Hippocampal formation (tissue), 2 donors: Measurements from ENCODE around the gene KCNA2.

Experiments
- DNase-seq, 2 donors: peaks; one replicate each; lab custom pipeline; 2025; lab: John Stamatoyannopoulos, UW

Gene KCNA2

DNA sequence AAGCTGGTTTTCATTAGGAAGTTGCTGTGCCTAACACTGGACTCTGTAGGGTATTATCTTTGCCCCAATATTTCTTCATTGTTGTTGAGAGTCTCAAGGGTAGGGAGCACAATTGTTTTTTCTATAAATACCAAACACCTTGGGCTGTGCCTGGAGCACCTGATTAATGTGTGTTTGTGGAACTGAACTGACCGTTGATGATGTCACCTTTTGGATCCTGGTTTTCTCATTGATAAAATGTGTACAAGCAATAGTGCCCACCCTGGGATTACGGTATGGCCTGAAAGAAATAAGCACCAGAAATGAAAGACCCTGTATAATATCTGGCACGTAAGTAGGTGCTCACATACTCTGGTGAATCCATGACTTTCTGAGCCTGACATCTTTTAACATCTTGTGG lies 39.3 kb downstream of the KCNA2 start:
- DNase-seq = no peak

DNA sequence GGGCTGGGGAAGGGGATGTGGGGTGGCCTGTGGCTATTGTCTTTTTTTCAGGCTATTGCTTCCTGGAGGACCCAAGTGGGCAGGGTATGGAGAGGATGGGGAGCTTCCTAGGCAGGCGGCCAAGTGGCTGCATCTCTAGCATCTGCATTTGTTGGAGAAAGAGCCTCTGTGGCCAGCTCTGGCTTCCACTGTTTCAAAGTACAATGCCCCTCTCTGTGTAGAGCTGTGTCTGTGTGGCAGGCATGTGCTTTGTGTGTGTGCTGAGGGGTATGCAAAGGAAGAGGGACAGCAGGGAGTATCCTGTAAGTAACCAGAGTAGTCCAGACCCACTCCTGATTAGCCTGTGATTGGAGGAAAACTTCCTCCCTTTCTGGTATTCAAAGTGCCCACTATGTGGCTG lies 40.6 kb downstream of the KCNA2 start:
- peak; percentile 84 to 87 for DNase-seq

DNA sequence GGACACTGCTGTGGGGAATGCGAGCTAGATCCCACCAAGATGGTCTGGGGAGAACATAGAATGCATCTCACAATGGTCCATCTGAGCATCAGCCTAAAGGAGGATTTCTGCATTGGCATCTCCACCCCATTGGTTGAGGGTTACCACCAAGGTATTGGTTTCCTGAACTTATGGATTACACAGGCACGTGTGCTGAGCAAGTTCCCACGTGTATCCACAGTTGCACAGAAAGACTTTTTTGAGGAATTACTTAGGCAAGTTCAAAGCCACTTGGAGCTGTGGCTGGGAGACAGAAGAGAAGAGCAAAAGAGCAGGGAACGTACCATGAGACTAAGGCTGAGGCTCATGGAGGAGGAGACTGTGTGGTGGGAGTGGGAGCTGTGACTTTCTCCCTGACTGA lies 43.1 kb downstream of the KCNA2 start:
- DNase-seq = no peak

DNA sequence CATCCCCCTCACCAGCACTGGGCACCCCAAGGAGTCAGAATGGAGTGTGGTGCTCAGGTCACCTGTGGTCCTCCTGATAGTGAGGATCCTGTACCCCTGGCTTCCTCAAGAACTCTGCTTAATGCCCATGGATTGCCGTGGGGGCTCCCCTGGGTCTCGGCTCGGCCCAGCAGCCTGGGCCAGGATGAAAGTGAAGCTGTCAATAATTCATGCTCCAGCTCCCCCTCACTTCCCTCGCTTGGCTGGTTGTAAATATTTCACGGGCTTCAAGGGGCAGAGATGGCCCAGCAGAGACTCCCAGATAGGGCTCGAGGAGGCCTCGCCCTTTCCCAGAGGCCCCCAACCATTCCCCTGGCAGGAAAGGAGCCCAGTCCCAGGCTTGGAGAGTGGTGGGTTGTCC lies 44.6 kb downstream of the KCNA2 start:
- DNase-seq = no peak

DNA sequence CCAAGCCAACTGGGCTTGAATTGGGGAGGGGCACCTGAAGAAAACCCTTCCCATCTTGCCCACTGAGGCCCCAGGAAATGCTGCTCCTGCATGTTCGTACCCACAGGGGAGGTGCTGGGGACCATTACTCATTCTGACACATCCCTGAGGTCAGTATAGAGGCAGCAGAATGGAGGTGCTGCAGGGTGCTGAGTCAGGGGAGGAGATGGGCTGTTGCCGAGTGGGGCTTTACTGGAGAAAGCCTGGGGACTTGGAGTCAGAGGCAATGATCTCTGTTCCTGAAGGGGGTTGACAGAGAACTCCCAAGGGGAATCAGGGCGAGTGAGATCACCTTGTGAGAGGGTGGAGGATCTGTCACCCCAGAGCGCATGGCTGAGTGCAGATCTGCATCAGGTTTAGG lies 47.0 kb downstream of the KCNA2 start:
- no peak for DNase-seq

DNA sequence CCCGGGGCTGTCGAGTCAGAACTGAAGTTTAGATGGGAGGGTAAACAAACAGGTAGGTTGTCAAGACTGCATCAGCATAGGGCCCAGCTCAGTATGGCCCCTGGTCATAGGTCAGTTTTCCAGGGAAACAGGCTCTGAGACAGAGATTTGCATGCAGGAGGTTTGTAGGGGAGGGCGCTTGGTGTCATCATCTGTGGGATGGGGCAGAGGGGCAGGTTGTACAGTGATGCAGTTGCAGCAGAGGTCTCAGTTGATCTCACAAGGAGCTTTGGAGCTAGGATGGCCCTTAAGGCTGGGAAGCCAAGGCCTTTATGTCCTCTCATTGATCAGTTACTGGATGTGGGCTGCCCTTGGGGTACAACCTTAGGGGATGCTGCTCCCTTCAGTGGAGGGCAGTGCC lies 48.7 kb downstream of the KCNA2 start:
- no peak for DNase-seq

DNA sequence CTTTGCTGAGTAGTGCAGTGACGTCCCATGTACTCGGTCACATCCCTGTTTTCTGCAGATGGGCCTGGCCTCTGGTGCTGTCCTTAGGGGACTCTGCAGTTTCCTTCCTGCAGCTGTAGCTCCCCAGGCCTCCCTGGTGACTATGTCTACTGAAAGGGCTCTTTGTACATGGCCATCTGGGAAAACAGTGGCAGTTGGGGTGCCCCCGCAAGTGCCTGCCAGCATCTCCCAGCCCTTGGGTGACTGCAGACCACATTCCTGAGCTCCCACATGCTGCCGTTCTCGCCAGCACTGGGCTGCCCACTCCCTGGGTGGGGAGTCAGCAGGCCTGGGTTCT lies 49.7 kb downstream of the KCNA2 start:
- DNase-seq = peak; percentile 94 to 97

DNA sequence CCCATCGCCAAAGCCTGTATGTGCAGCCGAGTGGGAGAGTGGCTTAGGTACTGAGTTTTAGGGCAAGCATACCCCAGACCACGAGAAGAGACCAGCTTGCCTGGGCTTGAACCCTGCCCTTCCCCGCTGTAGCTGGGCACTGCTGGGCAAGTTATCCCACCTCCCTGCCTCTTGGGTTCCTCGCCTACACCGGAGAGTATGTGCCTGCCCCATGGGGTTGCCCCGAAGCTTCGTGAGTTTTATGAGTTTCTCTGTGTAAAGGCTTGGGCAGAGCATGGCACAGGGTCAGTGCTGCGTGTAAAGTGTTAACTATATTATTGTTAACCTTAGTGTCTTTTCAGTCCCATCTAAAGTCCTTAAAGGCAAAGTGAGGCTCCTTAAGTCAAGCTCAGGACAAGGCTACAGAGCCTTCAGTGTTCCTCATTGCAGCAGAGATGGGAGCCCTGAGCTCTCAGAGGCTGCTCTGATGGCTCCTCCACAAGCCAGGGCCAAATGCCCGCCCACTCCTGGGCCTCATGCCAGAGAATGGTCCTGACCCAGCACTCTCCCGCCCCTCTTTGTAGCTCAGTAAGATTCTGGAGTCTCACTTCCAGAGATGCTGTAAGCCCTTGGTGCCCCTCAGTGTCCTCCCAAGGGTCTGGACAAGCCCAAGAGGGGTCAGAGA lies 50.2 kb downstream of the KCNA2 start:
- DNase-seq = peak; percentile 94 to 97

DNA sequence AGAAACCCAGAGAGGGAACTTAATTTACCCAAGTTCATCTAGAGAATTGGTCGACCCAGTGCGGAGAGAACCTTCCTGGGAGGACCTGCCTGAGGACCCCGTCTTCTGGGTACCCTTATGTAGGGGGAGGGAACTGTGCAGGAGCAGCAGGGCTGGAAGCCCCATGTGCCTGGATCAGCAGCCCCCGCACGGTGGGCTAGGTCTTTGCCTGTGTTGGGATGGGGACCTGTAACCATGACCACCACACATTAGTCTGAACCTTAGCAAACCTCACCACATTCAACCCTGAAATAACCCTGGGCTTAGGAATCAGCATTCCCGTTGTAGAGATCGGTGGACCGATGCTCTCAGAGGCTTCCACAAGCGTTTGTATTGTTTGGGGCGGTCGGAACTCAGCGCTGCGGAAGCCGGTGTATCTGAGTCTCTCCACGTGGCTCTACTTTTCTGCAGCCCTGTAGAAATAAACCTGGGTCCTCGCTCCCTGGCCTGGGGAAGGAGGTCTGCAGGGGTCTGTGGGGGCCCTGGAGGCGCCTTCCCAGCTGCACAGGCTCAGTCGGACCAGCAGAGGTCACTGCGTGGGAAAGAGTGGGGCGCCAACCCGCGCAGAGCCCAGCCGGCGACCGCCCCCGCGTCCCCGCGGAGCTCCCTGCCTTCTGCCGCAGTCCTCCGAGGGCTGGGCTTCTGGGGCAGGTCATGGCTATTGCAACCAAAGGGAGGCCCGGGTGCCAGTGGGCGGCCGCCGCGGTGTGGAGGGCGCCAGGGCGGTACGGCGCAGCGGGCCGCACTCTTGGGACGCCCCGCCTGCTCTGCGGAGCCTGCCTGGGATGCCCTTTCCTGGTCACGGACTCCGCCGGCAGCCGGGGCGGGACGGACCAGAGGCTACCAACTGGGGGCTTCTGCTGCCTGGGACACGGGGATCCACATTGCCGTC lies 51.0 kb downstream of the KCNA2 start:
- DNase-seq = peak; percentile 14 to 69

DNA sequence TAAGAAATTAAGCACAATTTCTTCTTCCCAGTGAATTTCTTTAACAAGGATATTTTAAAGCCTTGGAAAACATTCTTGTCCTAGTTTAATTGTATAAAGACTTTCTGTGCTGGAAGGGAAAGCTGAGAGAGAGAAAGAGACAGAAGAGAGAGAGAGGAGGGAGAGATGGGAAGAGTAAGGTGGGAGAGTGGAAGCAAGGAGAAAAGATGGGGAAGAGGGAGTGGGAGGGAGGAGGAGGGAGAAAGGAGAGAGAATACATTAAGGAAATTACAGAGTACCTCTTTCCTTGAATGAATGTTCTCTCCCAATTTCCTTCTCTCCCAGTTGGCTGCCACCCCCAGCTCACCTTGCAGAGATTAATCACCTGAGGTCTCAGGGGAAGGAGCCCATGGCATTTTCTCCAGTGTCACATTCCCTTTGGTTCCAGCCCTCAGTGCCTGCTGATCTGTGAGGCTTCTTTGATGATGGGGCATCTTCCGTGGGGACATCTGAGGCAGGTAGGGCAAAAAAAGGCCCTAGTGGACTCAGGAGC lies 54.8 kb downstream of the KCNA2 start:
- no peak for DNase-seq

DNA sequence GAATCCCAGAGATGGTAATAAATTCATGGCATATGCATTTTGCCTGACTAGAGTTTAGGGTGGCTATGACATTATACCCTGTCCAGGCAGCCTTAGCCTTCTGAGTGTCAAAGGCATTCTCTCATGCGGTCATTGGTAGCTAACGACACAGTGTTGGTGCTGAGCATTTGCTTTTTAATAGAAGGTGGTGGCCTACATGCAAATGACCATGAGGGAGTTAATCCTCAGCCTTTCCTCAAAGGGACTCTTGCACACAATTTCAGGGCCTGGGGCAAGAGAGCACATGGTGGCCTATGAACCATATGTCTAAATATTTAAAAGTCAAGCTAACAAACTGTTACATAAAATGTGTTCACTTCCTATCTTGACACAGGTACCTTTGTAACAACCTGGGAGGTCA lies 56.3 kb downstream of the KCNA2 start:
- no peak for DNase-seq

DNA sequence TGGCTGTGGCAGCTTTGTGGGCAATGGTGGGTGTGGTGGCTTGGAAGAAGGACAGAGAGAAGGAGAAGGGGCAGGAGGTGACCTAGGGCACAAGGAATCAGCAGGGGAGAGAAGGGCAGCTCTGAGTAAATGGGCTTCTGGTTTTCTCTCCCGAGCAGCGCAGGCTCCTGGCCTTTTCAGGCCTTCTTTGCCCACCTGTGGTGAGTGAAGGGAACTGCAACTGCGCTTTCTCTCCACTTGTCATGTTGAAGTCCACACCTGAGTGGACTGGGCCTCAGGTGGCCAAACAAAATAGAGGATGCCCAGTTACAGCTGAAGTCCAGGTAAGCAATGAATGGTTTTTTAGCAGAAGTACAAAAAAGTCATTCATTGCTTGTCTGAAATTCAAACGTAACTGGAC lies 57.8 kb downstream of the KCNA2 start:
- peak in 1 of 2 donors; percentile 9 for DNase-seq

DNA sequence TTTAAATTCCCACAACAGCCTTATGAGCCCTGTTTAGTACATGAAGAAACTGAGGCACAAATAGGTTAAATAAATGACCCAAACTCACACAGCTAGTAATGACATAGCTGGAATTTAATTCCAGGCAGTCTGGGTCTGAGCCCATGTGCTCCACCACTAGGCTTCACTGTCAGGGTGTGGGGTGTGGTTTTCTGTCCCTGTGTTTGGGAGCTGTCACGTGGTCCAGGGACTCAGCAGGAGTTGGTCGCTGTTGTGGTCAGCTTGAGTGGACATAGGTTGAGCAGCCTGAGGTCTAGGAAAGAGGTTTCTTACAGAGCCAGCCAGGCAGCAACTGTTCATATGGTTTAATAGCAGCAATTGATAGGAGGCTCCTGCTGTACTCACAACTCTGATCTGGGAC lies 59.1 kb downstream of the KCNA2 start:
- no peak for DNase-seq

DNA sequence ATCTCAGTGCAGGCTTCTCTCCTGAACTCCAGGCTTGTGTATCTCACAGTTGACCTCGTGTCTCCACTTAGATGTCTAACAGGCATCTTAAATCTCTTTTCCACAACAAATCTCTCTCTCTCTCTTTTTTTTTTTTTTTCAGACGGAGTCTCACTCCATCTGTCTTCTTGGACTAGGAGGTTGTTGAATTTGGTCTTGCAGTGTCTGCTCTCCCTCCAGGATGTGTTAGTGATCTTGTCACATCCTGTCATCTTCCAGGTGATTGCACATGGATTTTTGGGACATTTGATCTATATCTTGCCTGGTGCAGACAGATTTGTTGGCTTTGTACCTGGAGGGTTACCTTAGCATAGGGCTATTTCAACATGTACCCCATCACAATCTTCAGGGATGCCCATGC lies 60.7 kb downstream of the KCNA2 start:
- no peak for DNase-seq

DNA sequence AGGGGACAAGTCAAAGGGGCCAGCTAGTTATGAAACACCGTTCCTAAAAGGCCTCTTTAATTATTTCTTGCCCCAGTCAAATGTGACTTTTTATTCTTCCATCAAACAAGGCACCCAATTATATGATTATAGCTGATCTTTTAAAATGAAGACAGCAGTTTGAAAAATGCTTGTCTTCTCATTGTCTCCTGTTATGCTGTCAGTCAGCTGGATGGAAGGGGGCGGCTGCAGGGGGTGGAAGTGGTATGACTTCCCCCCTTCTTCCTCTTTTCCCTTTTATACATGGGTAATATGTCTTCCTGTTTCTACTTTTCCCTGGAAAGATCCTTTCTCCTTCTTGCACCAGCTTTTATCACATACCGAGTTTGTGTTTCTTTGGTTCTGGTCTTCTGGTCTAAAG lies 61.4 kb downstream of the KCNA2 start:
- no peak for DNase-seq
